DND-41 (cell line): Measurements from ENCODE around the gene UBR3.
"Not testable (repeated sequence)": the region's sequence is repeated elsewhere in the genome, so short reads cannot be mapped to it uniquely, and the experiment has no call there.

Experiments used
- CTCF ChIP-seq: IDR thresholded peaks from 2 replicates; pipeline ENCODE4 v1.5.1; 2012; ENCODE audit warnings: borderline replicate concordance, low read length, moderate library complexity, mild to moderate bottlenecking; ENCODE audit not compliant: poor library complexity, severe bottlenecking; ENCODE audit errors: extremely low read depth
- EZH2 ChIP-seq: IDR thresholded peaks from 3 replicates; pipeline ENCODE4 v1.6.1; 2012; ENCODE audit warnings: borderline replicate concordance, low read depth, mild to moderate bottlenecking, moderate library complexity, low read length, inconsistent platforms; ENCODE audit not compliant: severe bottlenecking

- TF ChIP-seq CTCF, EZH2: not testable (repeated sequence)
These were observed 292.1 kb downstream of the UBR3 start for GRCh38 chr2:170119326-170119725.
